GM19467 (cell line): ENCODE data around the gene PPM1M.
A peak's percentile ranks its signal among the peaks of the same experiment; 100 is the strongest.
"Not testable (repeated sequence)": the region's sequence is repeated elsewhere in the genome, so short reads cannot be mapped to it uniquely, and the experiment has no call there.

ENCODE experiments used
- ATAC-seq: cut with Tn5 transposase; IDR thresholded peaks from one replicate; pipeline ENCODE4 v1.9.1; 2021; ENCODE audit warnings: mild to moderate bottlenecking, moderate library complexity; ENCODE audit not compliant: unreplicated experiment

Gene PPM1M

DNA sequence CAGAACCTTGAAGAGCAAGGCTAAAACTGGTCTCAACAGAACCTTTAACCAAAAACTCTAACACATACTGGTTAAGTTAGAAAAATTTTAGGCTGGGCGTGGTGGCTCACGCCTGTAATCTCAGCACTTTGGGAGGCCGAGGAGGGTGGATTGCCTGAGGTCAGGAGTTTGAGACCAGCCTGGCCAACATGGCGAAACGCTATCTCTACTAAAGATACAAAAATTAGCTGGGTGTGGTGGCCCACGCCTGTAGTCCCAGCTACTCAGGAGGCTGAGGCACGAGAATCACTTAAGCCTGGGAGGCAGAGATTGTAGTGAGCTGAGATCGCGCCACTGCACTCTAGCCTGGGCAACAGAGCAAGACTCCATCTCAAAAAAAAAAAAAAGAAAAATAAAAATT, 26.6 kb downstream of the PPM1M start:
- ATAC-seq: not testable (repeated sequence)

DNA sequence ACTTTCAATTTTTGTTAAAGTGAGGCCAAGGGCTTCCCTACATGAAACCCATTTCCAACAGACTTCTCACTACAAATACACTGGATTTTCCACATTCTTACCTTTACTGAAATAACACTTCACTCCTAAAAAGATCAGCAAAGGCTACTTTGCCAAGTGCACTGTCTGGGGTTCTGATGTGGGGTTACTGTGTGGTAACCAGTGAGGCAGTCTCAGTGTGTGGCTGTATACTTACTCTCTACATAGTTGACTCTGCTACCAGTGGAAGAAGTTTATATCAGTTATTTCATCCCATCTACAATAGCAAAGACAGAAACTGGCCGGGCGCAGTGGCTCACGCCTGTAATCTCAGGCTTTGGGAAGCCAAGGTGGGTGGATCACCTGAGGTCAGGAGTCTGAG, 27.3 kb downstream of the PPM1M start:
- no peak for ATAC-seq

DNA sequence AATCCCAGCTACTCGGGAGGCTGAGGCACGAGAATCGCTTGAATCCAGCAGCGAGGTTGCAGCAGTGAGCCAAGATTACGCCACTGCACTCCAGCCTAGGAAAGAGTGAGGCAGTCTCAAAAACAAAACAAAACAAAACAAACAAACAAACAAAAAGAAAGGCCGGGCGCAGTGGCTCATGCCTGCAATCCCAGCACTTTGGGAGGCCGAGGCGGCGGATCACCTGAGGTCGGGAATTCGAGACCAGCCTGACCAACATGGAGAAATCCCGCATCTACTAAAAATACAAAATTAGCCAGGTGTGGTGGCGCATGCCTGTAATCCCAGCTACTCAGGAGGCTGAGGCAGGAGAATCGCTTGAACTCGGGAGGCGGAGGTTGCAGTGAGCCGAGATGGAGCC, 29.2 kb downstream of the PPM1M start:
- ATAC-seq: not testable (repeated sequence)

DNA sequence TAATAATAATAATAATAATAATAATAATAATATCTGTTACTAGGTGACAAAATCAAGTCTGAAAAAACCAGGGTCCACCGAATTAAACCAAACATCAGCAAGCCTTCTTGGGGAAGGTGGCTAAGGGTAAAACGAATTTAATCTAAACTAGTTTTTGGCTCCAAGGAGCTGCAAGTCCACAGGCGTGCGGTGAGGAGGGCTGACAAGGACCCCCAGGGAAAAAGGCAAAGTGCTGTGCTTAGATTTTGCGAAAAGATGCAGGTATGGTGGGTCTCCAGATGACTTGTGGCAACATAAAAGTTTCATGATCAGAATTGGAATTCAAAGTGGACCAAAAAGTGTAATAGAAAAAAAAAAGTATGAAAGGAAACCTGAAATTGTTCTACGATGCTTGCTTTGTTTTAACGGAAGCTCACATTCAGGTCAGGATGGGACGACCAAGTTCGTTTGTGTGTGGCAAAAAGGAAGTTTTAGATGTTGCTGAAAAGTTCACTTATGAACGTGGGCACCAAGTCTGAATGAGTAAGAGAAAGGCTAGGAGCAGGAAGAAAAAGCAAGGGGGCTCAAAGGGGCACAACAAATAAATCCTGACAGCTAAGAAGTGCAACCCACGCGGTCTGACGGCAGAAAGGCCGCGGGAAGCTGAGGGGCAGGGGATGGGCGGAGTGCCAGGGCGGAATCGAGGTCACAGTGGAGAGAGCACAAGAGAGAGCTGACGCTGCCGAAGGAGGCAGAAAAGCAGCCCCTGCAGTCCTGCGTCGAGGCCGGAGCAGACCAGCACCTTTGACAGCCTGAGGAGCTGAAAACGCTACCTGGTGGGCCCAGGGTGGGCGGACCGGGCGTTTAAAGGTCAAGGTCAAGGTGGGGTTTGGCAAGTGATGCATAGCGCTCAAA, 31.8 kb downstream of the PPM1M start:
- ATAC-seq: no peak

DNA sequence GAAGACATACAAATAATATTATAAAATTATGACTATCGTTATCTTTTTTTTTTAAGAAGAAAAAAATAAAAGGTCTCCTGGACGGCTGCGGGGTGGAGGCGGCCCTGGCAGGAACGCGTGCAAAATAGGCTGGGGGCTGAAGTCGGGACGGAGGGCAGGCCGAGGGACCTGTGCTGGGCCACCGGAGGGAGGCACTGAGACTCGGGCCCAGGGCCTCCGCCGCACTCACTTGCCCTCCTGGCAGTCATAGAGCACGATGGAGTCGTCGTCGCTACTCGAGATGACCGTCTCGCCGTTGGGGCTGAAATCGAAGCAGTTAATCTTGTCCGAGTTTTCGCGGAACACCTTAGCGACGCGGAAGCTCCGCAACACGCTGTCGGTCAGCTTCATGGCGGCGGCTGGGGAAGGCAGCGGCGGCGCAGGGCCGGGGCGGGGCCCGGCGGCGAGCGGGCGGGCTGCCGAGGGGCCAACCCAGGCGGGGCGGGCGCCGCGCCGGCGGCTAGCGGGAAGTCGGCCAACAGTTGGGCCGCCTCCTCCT, 32.5 kb downstream of the PPM1M start:
- ATAC-seq: peak; percentile 52

DNA sequence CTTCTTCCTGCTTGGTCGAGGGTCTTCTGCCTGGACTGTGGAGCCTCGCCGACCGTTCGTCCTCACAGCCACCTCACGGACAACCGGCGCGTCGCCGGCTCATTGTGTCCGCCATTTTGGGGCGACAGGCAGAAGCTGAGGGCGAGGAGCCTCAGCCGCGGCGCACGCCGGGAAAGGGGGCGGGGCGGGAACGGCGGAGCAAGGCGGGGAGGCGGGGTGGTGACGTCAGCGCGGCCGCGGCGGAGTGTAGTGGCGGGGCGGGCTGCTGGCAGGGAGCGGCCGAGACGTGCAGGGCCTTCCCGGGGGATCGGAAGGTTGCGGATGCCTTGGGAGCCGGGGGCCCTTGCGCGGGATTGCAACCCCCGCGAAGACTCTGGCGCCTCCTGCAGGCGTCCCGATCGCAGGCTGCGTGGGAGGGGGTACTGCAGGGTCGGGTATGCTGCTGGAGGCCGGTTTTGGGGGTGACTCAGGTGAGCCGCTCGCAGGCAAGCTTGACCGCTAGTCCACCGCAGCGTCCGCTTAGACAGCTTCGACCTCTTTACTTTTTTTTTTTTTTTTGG, 33.0 kb downstream of the PPM1M start, which contains the start of gene WDR82:
Gene WDR82 (minus strand): TSS at position 140 of the 560 bp plus-strand sequence. CDS start 288 bp downstream, outside the sequence.
- ATAC-seq: peak; percentile 79

DNA sequence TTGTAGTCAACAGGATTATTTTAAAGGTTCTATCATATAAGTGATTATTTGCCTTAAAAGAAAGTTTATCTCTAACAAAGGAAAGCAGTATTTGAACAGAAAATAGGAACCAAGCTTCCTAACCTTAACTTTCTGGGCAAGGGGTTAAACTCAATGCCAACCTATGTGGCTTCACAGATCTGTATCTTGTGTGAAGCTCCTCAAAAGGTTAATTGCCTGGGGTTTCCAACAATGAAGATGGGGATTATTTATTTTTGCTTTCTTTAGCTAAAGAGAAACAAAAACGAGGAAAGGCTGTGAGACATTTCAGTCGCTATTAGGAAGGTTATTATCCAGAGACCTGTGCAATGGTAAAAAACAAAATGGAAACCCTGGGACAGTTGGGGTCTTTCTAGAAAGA, 34.0 kb downstream of the PPM1M start:
- ATAC-seq: no peak

DNA sequence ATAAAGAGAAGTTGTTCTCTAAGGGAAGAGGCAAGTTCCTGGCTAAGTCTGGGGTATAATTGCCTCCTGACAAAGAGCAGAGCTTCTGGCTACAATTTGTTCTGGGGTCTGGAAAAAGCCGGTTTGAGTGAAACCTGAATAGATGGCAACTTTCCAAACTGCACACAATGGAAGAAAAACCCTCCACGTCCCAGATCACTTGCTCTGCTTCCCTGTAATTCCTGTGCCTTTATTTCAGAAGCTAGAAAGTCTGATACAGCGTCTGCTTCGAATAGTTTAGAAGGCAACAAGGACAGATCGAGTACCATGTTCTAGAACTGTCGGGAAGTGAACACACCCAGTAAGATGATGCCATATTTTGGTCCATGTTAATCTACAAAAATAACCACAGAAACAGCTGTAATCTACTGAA, 34.5 kb downstream of the PPM1M start:
- no peak for ATAC-seq

DNA sequence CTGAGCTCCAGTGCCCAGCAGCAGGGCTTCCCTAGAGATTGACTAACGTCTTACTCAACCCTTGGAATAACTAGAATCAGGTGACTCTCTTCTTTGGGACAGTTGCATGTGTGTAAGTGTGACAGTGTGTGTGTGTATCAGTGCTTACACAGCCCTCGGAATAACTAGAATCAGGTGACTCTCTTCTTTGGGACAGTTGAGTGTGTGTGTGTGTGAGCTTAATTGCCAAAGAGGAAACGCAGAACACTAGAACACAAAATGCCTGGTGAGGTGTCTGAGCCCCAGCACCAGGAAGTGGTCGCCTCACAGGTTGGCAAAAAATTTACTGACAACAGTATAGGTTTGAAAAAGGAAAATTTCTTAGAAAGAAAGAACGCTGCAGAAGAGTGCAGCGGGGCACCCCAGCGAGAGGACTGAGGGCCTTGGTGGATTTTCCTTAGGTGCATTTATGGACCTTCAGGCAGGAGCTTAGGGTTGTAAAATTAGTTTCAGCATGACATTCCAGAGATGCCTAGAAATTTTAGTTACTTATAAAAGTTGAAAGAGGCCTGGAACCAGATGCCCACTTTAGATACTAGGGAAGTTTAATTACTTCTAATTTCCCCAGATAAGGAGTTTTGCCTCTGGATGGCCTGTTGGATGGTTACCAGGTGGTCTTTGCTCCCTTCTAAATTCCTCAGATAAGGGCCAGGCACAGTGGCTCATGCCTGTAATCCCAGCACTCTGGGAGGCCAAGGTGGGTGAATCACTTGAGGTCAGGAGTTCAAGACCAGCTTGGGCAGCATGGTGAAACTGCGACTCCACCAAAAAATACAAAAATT, 36.6 kb downstream of the PPM1M start:
- ATAC-seq: no peak

DNA sequence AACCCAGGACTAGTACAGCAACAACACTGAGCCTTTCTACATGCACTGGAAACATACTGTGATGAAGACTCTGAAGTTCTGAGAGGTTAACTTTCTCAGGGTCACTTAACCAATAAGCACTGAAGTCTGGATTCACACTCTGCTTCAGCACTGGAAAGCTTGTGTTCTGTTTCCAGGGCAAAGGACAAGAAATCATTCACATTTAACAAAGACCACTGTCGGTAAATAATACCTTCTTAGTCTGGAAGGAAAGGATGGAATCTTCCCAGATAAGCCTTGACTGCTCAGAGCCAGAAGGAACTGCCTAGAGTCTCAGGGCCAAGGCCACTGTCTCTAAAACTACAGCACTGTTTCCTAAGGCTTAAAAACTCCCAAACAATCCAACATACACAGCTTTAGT, 37.7 kb downstream of the PPM1M start:
- ATAC-seq: no peak

DNA sequence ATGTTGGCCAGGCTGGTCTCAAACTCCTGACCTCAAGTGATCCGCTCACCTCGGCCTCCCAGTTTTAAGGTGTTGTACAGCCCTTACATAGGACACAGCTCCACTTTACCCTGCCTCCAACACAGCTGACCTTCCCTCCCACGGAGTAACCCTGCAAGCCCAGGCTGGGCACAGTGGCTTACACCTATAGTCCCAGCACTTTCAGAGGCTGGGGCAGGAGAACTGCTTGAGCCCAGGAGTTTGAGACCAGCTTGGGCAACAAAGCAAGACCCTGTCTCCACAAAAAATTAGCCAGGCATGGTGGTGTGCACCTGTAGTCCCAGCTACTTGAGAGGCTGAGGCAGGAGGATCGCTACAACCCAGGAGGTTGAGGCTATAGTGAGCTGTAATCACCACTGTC, 38.5 kb downstream of the PPM1M start:
- not testable (repeated sequence) for ATAC-seq

DNA sequence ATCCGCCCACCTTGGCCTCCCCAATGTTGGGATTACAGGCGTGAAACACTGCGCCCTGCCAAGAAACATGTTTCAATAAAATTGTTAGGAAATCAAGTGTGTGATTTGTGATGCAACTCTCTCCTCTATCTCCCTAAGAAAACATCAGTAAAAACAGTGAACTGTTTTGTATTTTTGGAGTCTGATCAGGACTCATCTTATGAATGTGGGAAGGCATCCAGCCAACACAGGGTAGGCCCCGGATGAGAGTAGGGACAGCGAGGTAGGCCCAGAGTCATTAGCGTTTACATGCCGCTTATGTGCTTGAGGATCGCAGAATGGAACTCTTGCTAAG, 41.2 kb downstream of the PPM1M start:
- no peak for ATAC-seq

DNA sequence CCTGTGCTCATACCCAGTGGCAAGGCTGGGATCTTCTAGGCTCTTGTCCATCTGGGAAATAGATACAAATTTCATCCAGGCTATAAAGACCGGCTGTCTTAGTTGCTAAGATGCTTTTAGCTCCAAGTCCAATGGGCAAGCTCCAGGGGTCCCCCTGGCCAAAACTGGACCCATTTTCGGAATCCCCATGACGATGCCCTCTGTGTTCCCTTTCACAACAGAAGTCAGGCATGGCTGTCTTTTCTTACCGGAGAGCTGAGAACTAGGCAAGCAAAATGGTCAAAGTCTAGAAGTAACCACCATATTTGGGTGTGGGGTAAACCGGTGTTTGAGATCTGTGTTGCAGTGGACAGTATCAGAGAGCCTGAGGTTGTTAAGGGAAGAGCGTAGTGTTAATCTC, 43.1 kb downstream of the PPM1M start:
- ATAC-seq: no peak

DNA sequence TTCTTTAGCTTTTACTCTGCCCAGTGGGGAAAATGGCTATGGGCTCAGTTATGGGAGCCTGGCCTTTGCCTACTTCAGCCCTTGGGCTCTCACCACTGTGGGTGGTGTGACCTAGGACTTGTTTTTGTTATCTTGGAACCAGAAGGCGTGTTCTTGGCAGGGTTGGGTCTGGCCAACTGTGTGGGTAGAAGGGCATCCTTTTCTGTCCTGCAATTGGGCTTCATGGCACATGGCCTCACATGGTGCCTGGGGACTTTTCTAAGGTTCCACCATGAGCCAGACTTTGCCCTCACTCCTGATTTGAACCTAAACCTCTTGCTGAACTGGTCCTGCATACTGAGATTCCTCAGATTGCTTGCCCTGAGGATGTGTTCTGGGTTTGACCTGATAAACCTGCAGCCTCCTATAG, 43.8 kb downstream of the PPM1M start:
- no peak for ATAC-seq

DNA sequence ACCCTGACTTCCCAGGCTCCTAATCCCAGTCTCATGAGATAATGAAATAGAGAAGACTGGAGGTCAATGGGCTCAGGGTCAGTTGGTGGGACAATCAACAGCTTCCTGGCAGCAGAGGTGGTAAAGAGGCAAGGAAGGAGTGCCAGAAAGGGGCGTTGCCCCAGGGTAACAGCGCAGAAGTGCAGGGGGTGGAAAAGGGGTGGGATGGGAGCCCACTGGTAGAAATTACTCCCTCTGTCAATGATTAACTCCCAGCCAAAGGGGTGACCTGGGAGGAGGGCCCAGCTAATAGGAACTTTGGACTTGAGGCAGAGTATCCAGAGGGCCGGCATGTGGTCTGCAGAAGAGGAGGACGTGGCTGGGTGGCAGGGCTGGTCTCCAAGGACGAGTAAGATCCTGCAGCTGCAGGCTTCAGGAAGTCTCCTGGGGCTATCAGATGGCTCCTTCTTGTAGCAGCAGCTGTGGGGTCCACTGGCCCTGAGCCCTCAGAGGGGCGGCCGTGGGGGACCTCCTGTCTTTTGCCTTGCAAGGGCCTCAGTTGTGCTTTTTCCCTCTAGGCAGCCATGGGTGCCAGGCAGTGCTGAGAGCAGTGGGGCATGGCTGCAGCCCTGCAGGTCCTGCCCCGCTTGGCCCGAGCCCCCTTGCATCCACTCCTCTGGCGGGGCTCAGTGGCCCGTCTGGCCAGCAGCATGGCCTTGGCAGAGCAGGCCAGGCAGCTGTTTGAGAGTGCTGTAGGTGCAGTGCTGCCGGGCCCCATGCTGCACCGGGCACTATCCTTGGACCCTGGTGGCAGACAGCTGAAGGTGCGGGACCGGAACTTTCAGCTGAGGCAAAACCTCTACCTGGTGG, 44.4 kb downstream of the PPM1M start:
- no peak for ATAC-seq

DNA sequence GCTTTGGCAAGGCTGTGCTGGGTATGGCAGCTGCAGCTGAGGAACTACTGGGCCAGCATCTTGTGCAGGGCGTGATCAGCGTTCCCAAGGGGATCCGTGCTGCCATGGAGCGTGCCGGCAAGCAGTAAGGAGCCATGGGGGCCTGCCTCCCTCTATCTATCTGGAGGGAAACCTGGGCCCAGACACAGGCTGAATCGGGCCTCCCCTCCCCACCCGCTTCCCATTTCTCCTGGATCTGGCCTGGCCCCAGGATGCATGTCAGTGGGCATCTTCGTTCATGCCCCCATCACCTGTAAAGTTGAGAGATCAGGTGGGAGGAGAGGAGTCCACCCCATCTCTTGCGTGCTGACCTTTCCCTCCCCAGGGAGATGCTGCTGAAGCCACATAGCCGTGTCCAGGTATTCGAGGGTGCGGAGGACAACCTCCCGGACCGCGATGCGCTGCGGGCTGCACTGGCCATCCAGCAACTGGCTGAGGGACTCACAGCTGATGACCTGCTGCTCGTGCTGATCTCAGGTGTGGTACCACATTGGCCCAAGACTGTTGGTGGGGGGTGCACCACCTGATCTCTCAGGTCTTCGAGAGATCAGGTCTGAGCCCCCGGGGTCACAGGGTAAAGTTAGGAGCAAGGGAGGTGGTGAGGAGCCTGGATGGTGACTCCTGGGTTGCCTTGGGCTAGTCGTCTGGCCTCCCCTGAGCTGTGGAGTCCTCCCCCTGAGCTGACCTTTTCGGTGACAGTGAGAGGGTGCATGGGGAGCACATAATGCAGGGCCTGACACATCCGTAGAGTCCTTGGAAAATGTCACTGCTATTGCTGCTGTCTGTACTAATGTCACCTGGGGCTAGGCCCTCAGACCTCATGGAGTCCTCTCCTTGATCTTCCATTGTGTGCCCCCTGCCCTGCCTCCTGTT, 45.3 kb downstream of the PPM1M start:
- no peak for ATAC-seq

DNA sequence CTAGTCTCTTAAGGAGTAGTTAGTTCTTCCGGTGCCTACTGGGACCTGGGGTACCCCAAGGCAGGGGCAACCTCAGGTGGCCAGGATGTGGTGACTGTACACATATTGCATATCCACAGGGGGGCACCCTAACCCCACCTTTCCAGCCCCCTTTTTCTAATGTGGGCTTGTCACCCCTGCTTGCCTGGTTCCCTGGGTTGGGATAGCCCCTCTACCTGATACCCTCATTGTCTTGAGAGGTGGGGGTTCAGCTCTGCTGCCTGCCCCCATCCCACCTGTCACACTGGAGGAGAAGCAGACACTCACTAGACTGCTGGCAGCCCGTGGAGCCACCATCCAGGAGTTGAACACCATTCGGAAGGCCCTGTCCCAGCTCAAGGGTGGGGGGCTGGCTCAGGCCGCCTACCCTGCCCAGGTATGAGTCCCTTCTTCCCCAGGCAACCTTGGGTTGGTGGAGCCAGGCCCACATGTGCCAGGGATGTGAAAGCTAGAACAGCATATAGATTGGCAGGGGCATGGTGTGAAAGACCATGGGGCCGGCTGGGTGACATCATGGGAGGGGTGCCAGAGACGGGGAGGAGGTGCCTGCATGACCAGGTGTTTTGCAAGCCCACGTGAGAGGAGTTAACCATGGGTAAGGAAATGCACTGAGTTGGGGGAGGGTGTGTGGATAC, 46.1 kb downstream of the PPM1M start:
- ATAC-seq: no peak

DNA sequence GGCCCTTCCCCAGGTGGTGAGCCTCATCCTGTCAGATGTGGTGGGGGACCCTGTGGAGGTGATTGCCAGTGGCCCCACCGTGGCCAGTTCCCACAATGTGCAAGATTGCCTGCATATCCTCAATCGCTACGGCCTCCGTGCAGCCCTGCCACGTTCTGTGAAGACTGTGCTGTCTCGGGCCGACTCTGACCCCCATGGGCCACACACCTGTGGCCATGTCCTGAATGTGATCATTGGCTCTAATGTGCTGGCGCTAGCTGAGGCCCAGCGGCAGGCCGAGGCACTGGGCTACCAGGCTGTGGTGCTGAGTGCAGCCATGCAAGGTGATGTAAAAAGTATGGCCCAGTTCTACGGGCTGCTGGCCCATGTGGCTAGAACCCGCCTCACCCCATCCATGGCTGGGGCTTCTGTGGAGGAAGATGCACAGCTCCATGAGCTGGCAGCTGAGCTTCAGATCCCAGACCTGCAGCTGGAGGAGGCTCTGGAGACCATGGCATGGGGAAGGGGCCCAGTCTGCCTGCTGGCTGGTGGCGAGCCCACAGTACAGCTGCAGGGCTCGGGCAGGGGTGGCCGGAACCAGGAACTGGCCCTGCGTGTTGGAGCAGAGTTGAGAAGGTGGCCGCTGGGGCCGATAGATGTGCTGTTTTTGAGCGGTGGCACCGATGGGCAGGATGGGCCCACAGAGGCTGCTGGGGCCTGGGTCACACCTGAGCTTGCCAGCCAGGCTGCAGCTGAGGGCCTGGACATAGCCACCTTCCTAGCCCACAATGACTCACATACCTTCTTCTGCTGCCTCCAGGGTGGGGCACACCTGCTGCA, 46.9 kb downstream of the PPM1M start:
- ATAC-seq: no peak
